ENCODE data around the gene KIFC3.

DNA sequence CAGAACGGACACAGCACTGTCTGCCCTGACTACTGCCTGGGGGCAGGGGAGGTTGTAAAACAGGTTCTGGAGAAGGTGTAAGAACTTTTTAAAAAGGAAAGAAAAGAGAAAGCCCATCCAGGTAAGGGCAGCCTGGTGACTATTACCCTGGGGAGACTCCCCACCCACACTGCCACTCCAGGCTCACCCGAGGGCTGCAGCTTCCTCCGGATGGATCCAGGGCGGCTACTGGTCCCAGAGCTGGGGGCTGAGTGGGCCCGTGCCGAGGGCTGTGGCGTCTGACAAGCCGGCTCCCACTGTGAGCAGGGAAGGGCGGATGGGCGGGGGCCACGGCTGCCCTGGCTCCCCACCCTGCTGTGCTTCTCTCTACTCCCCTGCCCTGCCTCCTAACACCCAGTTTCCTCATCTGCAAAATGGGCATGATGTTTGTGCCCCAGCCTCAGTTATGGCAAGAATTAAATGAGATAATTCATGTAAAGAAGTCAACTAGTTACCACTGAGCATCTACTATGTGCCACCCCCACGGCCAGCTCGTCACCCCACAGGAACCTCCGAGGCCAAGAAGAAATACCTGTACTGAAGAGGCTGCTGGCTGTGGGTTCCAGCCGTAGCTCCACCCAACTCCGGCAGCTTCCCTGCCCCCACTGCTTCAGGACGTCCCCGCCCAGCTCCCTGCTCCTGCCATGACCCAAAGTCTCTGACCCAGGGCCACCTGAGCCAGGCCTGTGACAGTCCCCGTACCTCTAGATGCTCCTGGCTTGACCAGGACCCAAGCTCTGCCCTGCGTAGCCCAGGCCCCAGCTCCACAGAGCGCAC is 42.5 kb downstream of the KIFC3 start:
- TF ChIP-seq CTCF (IDR thresholded peaks at IDR 0.05) = no peak
- TF ChIP-seq POLR2AphosphoS5 (IDR thresholded peaks at IDR 0.05) = no peak
- TF ChIP-seq EP300 (IDR thresholded peaks at IDR 0.05) = no peak
